ENCODE results near the gene BAX. TPM values are rescaled to one million over a fixed set of nuclear protein-coding genes. Genes with fewer than 3 reads are reported as not detected.

The BAX gene
- total and polyA plus RNA-seq, 9 of the 15 experiments (the other 6 are each of a cell fraction or from before 2014, with no cell fraction given): 3.2 to 95.4 (median 44.5) TPM

DNA sequence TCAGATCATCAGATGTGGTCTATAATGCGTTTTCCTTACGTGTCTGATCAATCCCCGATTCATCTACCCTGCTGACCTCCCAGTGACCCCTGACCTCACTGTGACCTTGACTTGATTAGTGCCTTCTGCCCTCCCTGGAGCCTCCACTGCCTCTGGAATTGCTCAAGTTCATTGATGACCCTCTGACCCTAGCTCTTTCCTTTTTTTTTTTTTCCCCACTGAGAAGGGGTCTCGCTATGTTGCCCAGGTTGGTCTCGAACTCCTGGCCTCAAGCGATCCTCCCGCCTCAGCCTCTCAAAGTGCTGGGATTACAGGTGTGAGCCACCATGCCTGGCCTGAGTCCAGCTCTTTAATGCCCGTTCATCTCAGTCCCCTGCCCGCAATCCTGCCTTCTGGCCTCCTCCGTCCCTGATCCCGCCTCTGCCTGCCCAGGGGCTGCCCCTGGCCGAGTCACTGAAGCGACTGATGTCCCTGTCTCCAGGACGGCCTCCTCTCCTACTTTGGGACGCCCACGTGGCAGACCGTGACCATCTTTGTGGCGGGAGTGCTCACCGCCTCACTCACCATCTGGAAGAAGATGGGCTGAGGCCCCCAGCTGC is 6.5 kb downstream of the BAX start (continued):
- TF ChIP-seq ZNF830 (CRISPR knock-in tag; IDR thresholded peaks at IDR 0.05) (no peak), NFRKB (IDR thresholded peaks at IDR 0.05; ENCODE audit: low read depth) (no peak), PHB2 (IDR thresholded peaks at IDR 0.05; ENCODE audit: low read depth) (no peak), SP2 (IDR thresholded peaks at IDR 0.05; ENCODE audit: extremely low read depth, low read depth, low read length, poor library complexity, severe bottlenecking) (no peak), MAZ (CRISPR knock-in tag; conservative IDR thresholded peaks at IDR 0.05 in 1 of 2, IDR thresholded peaks at IDR 0.05 in 1 of 2) (no peak), HDAC1 (IDR thresholded peaks at IDR 0.05) (peak in 1 of 2 experiments; percentile 28; a peak in 1 of 4 replicates), FOXM1 (IDR thresholded peaks at IDR 0.05; ENCODE audit: low read depth) (no peak), FOXM1 (CRISPR knock-in tag; IDR thresholded peaks at IDR 0.05; ENCODE audit: low read depth) (no peak), THRAP3 (IDR thresholded peaks at IDR 0.05; ENCODE audit: borderline replicate concordance) (no peak), ZNF79 (CRISPR knock-in tag; IDR thresholded peaks at IDR 0.05; ENCODE audit: low read depth) (no peak), FOXP1 (CRISPR knock-in tag; IDR thresholded peaks at IDR 0.05) (no peak), MIER1 (IDR thresholded peaks at IDR 0.05; ENCODE audit: low read depth) (0 out of 2 replicates have a peak, but pooled peaks have one; percentile 23), HDGF (IDR thresholded peaks at IDR 0.05) (0 out of 2 replicates have a peak, but pooled peaks have one; percentile 41), GTF2E2 (tag; IDR thresholded peaks at IDR 0.05) (no peak), BDP1 (IDR thresholded peaks at IDR 0.05; ENCODE audit: insufficient read depth, insufficient read length) (no peak), MCM3 (IDR thresholded peaks at IDR 0.05) (no peak), TRIM24 (IDR thresholded peaks at IDR 0.05) (0 out of 4 replicates have a peak, but pooled peaks of 1 of the 2 experiments have one; percentile 11), ZNF444 (CRISPR knock-in tag; IDR thresholded peaks at IDR 0.05) (no peak), RBBP5 (IDR thresholded peaks at IDR 0.05; ENCODE audit: borderline replicate concordance, insufficient read depth, low read length, poor library complexity, severe bottlenecking) (no peak)
- TF ChIP-seq, protein P1, sequence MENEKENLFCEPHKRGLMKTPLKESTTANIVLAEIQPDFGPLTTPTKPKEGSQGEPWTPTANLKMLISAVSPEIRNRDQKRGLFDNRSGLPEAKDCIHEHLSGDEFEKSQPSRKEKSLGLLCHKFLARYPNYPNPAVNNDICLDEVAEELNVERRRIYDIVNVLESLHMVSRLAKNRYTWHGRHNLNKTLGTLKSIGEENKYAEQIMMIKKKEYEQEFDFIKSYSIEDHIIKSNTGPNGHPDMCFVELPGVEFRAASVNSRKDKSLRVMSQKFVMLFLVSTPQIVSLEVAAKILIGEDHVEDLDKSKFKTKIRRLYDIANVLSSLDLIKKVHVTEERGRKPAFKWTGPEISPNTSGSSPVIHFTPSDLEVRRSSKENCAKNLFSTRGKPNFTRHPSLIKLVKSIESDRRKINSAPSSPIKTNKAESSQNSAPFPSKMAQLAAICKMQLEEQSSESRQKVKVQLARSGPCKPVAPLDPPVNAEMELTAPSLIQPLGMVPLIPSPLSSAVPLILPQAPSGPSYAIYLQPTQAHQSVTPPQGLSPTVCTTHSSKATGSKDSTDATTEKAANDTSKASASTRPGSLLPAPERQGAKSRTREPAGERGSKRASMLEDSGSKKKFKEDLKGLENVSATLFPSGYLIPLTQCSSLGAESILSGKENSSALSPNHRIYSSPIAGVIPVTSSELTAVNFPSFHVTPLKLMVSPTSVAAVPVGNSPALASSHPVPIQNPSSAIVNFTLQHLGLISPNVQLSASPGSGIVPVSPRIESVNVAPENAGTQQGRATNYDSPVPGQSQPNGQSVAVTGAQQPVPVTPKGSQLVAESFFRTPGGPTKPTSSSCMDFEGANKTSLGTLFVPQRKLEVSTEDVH (IDR thresholded peaks at IDR 0.05; ENCODE audit: low read depth, partially characterized antibody): no peak
- TF ChIP-seq, protein P2, sequence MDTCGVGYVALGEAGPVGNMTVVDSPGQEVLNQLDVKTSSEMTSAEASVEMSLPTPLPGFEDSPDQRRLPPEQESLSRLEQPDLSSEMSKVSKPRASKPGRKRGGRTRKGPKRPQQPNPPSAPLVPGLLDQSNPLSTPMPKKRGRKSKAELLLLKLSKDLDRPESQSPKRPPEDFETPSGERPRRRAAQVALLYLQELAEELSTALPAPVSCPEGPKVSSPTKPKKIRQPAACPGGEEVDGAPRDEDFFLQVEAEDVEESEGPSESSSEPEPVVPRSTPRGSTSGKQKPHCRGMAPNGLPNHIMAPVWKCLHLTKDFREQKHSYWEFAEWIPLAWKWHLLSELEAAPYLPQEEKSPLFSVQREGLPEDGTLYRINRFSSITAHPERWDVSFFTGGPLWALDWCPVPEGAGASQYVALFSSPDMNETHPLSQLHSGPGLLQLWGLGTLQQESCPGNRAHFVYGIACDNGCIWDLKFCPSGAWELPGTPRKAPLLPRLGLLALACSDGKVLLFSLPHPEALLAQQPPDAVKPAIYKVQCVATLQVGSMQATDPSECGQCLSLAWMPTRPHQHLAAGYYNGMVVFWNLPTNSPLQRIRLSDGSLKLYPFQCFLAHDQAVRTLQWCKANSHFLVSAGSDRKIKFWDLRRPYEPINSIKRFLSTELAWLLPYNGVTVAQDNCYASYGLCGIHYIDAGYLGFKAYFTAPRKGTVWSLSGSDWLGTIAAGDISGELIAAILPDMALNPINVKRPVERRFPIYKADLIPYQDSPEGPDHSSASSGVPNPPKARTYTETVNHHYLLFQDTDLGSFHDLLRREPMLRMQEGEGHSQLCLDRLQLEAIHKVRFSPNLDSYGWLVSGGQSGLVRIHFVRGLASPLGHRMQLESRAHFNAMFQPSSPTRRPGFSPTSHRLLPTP (IDR thresholded peaks at IDR 0.05; ENCODE audit: borderline replicate concordance, extremely low read depth, insufficient read length): no peak
- TF ChIP-seq, protein P3, sequence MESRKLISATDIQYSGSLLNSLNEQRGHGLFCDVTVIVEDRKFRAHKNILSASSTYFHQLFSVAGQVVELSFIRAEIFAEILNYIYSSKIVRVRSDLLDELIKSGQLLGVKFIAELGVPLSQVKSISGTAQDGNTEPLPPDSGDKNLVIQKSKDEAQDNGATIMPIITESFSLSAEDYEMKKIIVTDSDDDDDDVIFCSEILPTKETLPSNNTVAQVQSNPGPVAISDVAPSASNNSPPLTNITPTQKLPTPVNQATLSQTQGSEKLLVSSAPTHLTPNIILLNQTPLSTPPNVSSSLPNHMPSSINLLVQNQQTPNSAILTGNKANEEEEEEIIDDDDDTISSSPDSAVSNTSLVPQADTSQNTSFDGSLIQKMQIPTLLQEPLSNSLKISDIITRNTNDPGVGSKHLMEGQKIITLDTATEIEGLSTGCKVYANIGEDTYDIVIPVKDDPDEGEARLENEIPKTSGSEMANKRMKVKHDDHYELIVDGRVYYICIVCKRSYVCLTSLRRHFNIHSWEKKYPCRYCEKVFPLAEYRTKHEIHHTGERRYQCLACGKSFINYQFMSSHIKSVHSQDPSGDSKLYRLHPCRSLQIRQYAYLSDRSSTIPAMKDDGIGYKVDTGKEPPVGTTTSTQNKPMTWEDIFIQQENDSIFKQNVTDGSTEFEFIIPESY (CRISPR knock-in tag; IDR thresholded peaks at IDR 0.05): peak; percentile 79
